Activated B cell treated with CpG ODN at 0.5 μM for 24 hours (primary cell): Measurements from ENCODE around the gene KRT9. TPM values are rescaled to one million over a fixed set of nuclear protein-coding genes. Genes with fewer than 3 reads are reported as not detected.
A peak's percentile ranks its signal among the peaks of the same experiment; 100 is the strongest.

Experiments
- ATAC-seq: fragments of 200-7000 bp; cut with Tn5 transposase; one replicate; pipeline ENCODE4 v1.10.0; 2021; ENCODE audit warnings: low read depth, mild to moderate bottlenecking, moderate library complexity
- CTCF ChIA-PET: fragments of 350-600 bp; sonication (Branson Sonifier 250); formaldehyde crosslinking; loops from one replicate; lab custom pipeline; 2021; ENCODE audit warnings: antibody characterized with exemption; lab: Charles Lee
- POLR2A ChIA-PET: fragments of 350-600 bp; sonication (Branson Sonifier 250); formaldehyde crosslinking; loops from one replicate; lab custom pipeline; 2021; ENCODE audit warnings: antibody characterized with exemption; lab: Charles Lee
- DNase-seq: peaks from one replicate; pipeline ENCODE4 v3.0.0; 2022
- H3K27ac Mint-ChIP-seq: one replicate; pipeline ENCODE4 v1.8.0; 2020; ENCODE audit warnings: mixed read lengths
- H3K27me3 Mint-ChIP-seq: one replicate; pipeline ENCODE4 v1.8.0; 2021; ENCODE audit warnings: mixed read lengths
- H3K36me3 Mint-ChIP-seq: one replicate; pipeline ENCODE4 v1.8.0; 2021; ENCODE audit warnings: low read depth, mixed read lengths
- H3K4me1 Mint-ChIP-seq: one replicate; pipeline ENCODE4 v1.8.0; 2021; ENCODE audit warnings: mixed read lengths
- H3K4me3 Mint-ChIP-seq: one replicate; pipeline ENCODE4 v1.8.0; 2020; ENCODE audit warnings: mild to moderate bottlenecking, mixed read lengths
- H3K9me3 Mint-ChIP-seq: one replicate; pipeline ENCODE4 v1.8.0; 2020; ENCODE audit warnings: mixed read lengths
- CTCF ChIP-seq: fragments of 200-600 bp; IDR thresholded peaks from one replicate; pipeline ENCODE4 v1.8.0; 2022; ENCODE audit warnings: antibody characterized with exemption, mild to moderate bottlenecking
- intact Hi-C: fragments of 100-400 bp; cut with micrococcal nuclease; formaldehyde crosslinking; loops from one replicate; pipeline ENCODE4 v1.15.1; 2024
- total RNA-seq: library from RNA; stranded (reverse); gene quantifications from 2 replicates; pipeline ENCODE4 v1.2.3, GENCODE V29; 2022

The KRT9 gene
- total RNA-seq, 1 donor from 2014 or later: not detected

GRCh38 chr17:41575336-41575735, 3.5 kb upstream of the KRT9 start:
- DNase-seq: no peak
- H3K9me3 Mint-ChIP-seq: no peaks in the 10 kb centered on the region
- intact Hi-C loops: no loop called here
- H3K4me1 Mint-ChIP-seq: no peaks in the 10 kb centered on the region
- ChIA-PET CTCF (no interaction called here), POLR2A (no interaction called here)
- H3K27ac Mint-ChIP-seq: no peak overlapping the region
- ATAC-seq: no peak
- H3K27me3 Mint-ChIP-seq: peaks cover 40% of the 10 kb centered on the region
- no peak overlapping the region for H3K4me3 Mint-ChIP-seq
- no peak for TF ChIP-seq CTCF
- no peaks in the 10 kb centered on the region for H3K36me3 Mint-ChIP-seq

- CTCF ChIA-PET: interaction anchor here (1.3 kb wide), 1 partner anchor 18 kb away, joined by 5 read pairs; no protein-coding TSS in a partner anchor
- peaks cover 6% of the 10 kb centered on the region for H3K9me3 Mint-ChIP-seq
- peaks cover 3% of the 10 kb centered on the region for H3K4me1 Mint-ChIP-seq
- TF ChIP-seq CTCF: no peak
- DNase-seq (no peak), ATAC-seq (no peak)
- H3K27ac Mint-ChIP-seq: peak overlapping the region; percentile 54
- no peak overlapping the region for H3K4me3 Mint-ChIP-seq
- POLR2A ChIA-PET: no interaction called here
- intact Hi-C loops: no loop called here
- H3K36me3 Mint-ChIP-seq: no peaks in the 10 kb centered on the region
- H3K27me3 Mint-ChIP-seq: peaks cover 17% of the 10 kb centered on the region
These were observed 4.5 kb downstream of the KRT9 start for GRCh38 chr17:41567317-41567716.

- intact Hi-C loops: no loop called here
- DNase-seq: no peak
- H3K27ac Mint-ChIP-seq: no peak overlapping the region
- peaks cover 6% of the 10 kb centered on the region for H3K9me3 Mint-ChIP-seq
- TF ChIP-seq CTCF: no peak
- CTCF ChIA-PET: interaction anchor here (1.8 kb wide), 1 partner anchor 16 kb away, joined by 5 read pairs; no protein-coding TSS in a partner anchor
- peaks cover 25% of the 10 kb centered on the region for H3K27me3 Mint-ChIP-seq
- no peak for ATAC-seq
- no peaks in the 10 kb centered on the region for H3K36me3 Mint-ChIP-seq
- H3K4me1 Mint-ChIP-seq: peaks cover 3% of the 10 kb centered on the region
- no peak overlapping the region for H3K4me3 Mint-ChIP-seq
- POLR2A ChIA-PET: no interaction called here
These were observed 6.5 kb downstream of the KRT9 start for GRCh38 chr17:41565338-41565737.

- Mint-ChIP-seq H3K27me3 (peaks cover 31% of the 10 kb centered on the region), H3K4me3 (no peak overlapping the region), H3K4me1 (peaks cover 3% of the 10 kb centered on the region), H3K36me3 (no peaks in the 10 kb centered on the region), H3K27ac (no peak overlapping the region), H3K9me3 (peaks cover 6% of the 10 kb centered on the region)
- ChIA-PET CTCF (interaction anchor here (0.6 kb wide), 1 partner anchor 14 kb away, joined by 3 read pairs; no protein-coding TSS in a partner anchor), POLR2A (no interaction called here)
- DNase-seq (no peak), ATAC-seq (no peak)
- no peak for TF ChIP-seq CTCF
- intact Hi-C loops: no loop called here
These were observed 8.2 kb downstream of the KRT9 start for GRCh38 chr17:41563607-41564170.

GRCh38 chr17:41561554-41561953, 10.3 kb downstream of the KRT9 start:
- Mint-ChIP-seq H3K27me3 (peaks cover 43% of the 10 kb centered on the region), H3K27ac (no peak overlapping the region), H3K36me3 (no peaks in the 10 kb centered on the region), H3K4me1 (no peaks in the 10 kb centered on the region), H3K4me3 (no peak overlapping the region), H3K9me3 (no peaks in the 10 kb centered on the region)
- no peak for ATAC-seq
- DNase-seq: no peak
- intact Hi-C loops: no loop called here
- POLR2A ChIA-PET: no interaction called here
- TF ChIP-seq CTCF: no peak
- CTCF ChIA-PET: no interaction called here
